Mesendoderm (in vitro differentiated cells): ENCODE measurements around the gene DPEP2NB.
"Not testable (repeated sequence)": the region's sequence is repeated elsewhere in the genome, so short reads cannot be mapped to it uniquely, and the experiment has no call there.

Source experiments
- DNase-seq: peaks from one replicate; pipeline ENCODE4 v3.0.0; 2013
- H2AK5ac ChIP-seq: 2 replicates; pipeline ENCODE4 v1.6.1; 2013; ENCODE audit warnings: low read length, inconsistent platforms
- H2BK120ac ChIP-seq: 2 replicates; pipeline ENCODE4 v1.6.1; 2013; ENCODE audit warnings: low read depth, mild to moderate bottlenecking, low read length, moderate library complexity, mixed read lengths
- H2BK15ac ChIP-seq: replicated peaks from 2 replicates; pipeline ENCODE4 v1.6.1; 2013; ENCODE audit warnings: low read depth, mild to moderate bottlenecking, moderate library complexity
- H2BK5ac ChIP-seq: 2 replicates; pipeline ENCODE4 v1.6.1; 2013; ENCODE audit warnings: low read length, inconsistent platforms
- H3K18ac ChIP-seq: 2 replicates; pipeline ENCODE4 v1.6.1; 2013; ENCODE audit warnings: mild to moderate bottlenecking, low read length, mixed read lengths
- H3K23ac ChIP-seq: one replicate; pipeline ENCODE4 v1.6.1; 2013; ENCODE audit warnings: low read length
- H3K27ac ChIP-seq: 2 replicates; pipeline ENCODE4 v1.5.1; 2013; ENCODE audit warnings: low read depth, mild to moderate bottlenecking, inconsistent platforms, low read length, moderate library complexity
- H3K27me3 ChIP-seq: 2 replicates; pipeline ENCODE4 v1.6.1; 2013; ENCODE audit warnings: low read length, control low read depth, mild to moderate bottlenecking, inconsistent platforms; ENCODE audit not compliant: insufficient read depth, poor library complexity
- H3K36me3 ChIP-seq: 2 replicates; pipeline ENCODE4 v1.6.1; 2013; ENCODE audit warnings: low read length, inconsistent platforms; ENCODE audit not compliant: control insufficient read depth, insufficient read depth
- H3K4ac ChIP-seq: one replicate; pipeline ENCODE4 v1.6.1; 2013; ENCODE audit warnings: low read depth, mild to moderate bottlenecking, low read length, moderate library complexity
- H3K4me1 ChIP-seq: 2 replicates; pipeline ENCODE4 v1.6.1; 2013; ENCODE audit warnings: low read depth, low read length, inconsistent platforms; ENCODE audit not compliant: control insufficient read depth
- H3K4me2 ChIP-seq: 2 replicates; pipeline ENCODE4 v1.6.1; 2013; ENCODE audit warnings: low read length
- H3K4me3 ChIP-seq: 2 replicates; pipeline ENCODE4 v1.5.1; 2013; ENCODE audit warnings: mild to moderate bottlenecking, low read length
- H3K56ac ChIP-seq: one replicate; pipeline ENCODE4 v1.6.1; 2013; ENCODE audit warnings: low read length
- H3K79me1 ChIP-seq: 2 replicates; pipeline ENCODE4 v1.6.1; 2013; ENCODE audit warnings: low read length, inconsistent platforms
- H3K79me2 ChIP-seq: 2 replicates; pipeline ENCODE4 v1.6.1; 2013; ENCODE audit warnings: mild to moderate bottlenecking, low read length; ENCODE audit not compliant: control insufficient read depth, insufficient read depth
- H3K9ac ChIP-seq: 2 replicates; pipeline ENCODE4 v1.6.1; 2013; ENCODE audit warnings: low read length, inconsistent platforms
- H4K5ac ChIP-seq: one replicate; pipeline ENCODE4 v1.6.1; 2013; ENCODE audit warnings: low read length
- H4K8ac ChIP-seq: one replicate; pipeline ENCODE4 v1.6.1; 2013; ENCODE audit warnings: low read depth, mild to moderate bottlenecking, control low read depth, low read length, moderate library complexity
- WGBS: extraction: QIAGEN DNeasy Blood & Tissue Kit; methylation state at CpG from one replicate; pipeline ENCODE4 v1.1.7; 2013; ENCODE audit warnings: low lambda C conversion rate, missing lambda C conversion rate; ENCODE audit not compliant: insufficient coverage; ENCODE audit errors: extremely low coverage; 5-methylcytosine and 5-hydroxymethylcytosine counted together

DPEP2NB gene

GRCh38 chr16:67994040-67994408 lies 21.7 kb downstream of the DPEP2NB start:
- not testable (repeated sequence) for H3K27me3 ChIP-seq, H2AK5ac ChIP-seq, H2BK5ac ChIP-seq, H4K8ac ChIP-seq, H3K4ac ChIP-seq, H3K18ac ChIP-seq, DNase-seq, H3K9ac ChIP-seq, H3K4me1 ChIP-seq, H3K56ac ChIP-seq, H2BK15ac ChIP-seq, H3K79me1 ChIP-seq, H3K36me3 ChIP-seq, H3K4me3 ChIP-seq, H3K27ac ChIP-seq, H4K5ac ChIP-seq, H3K23ac ChIP-seq, H3K79me2 ChIP-seq, H2BK120ac ChIP-seq, H3K4me2 ChIP-seq
- no CpG with 5 or more reads among the region's 6 CpGs for WGBS

- Histone ChIP-seq H3K27ac (no peak overlapping the region), H3K79me2 (no peaks in the 10 kb centered on the region), H3K9ac (no peak overlapping the region), H3K18ac (no peak overlapping the region), H3K36me3 (no peaks in the 10 kb centered on the region), H2BK15ac (no peak overlapping the region), H4K5ac (no peak overlapping the region), H3K27me3 (no peaks in the 10 kb centered on the region), H4K8ac (no peak overlapping the region), H3K79me1 (no peaks in the 10 kb centered on the region), H3K4ac (no peak overlapping the region), H2AK5ac (no peak overlapping the region), H3K56ac (peak overlapping the region; percentile 70), H3K23ac (no peak overlapping the region), H3K4me2 (no peak overlapping the region), H3K4me1 (no peaks in the 10 kb centered on the region), H3K4me3 (no peak overlapping the region), H2BK5ac (no peak overlapping the region), H2BK120ac (no peak overlapping the region)
- peak; percentile 74 for DNase-seq
- no CpG with 5 or more reads among the region's 39 CpGs for WGBS
These were observed 22.3 kb downstream of the DPEP2NB start for GRCh38 chr16:67993207-67994039.

- Histone ChIP-seq H3K23ac (peak overlapping the region; percentile 9), H3K56ac (peak overlapping the region; percentile 70), H3K79me2 (no peaks in the 10 kb centered on the region), H3K4me2 (no peak overlapping the region), H2BK15ac (no peak overlapping the region), H3K4ac (no peak overlapping the region), H4K5ac (no peak overlapping the region), H3K9ac (no peak overlapping the region), H2AK5ac (no peak overlapping the region), H4K8ac (no peak overlapping the region), H3K18ac (no peak overlapping the region), H3K27ac (no peak overlapping the region), H3K4me1 (no peaks in the 10 kb centered on the region), H2BK5ac (no peak overlapping the region), H3K79me1 (no peaks in the 10 kb centered on the region), H3K27me3 (no peaks in the 10 kb centered on the region), H3K36me3 (no peaks in the 10 kb centered on the region), H2BK120ac (no peak overlapping the region), H3K4me3 (no peak overlapping the region)
- DNase-seq = no peak
- WGBS = no CpG with 5 or more reads among the region's 20 CpGs
These were observed 23.0 kb downstream of the DPEP2NB start for GRCh38 chr16:67992661-67993206.

GRCh38 chr16:67990018-67990386 lies 25.7 kb downstream of the DPEP2NB start:
- Histone ChIP-seq H2BK120ac (no peak overlapping the region), H3K18ac (no peak overlapping the region), H3K36me3 (no peaks in the 10 kb centered on the region), H4K5ac (no peak overlapping the region), H3K27ac (no peak overlapping the region), H3K4me1 (no peaks in the 10 kb centered on the region), H3K79me1 (no peaks in the 10 kb centered on the region), H2AK5ac (no peak overlapping the region), H3K4ac (no peak overlapping the region), H2BK15ac (no peak overlapping the region), H3K4me2 (no peak overlapping the region), H3K56ac (no peak overlapping the region), H2BK5ac (no peak overlapping the region), H3K9ac (no peak overlapping the region), H3K4me3 (no peak overlapping the region), H3K79me2 (no peaks in the 10 kb centered on the region), H4K8ac (no peak overlapping the region), H3K23ac (no peak overlapping the region), H3K27me3 (no peaks in the 10 kb centered on the region)
- no CpG with 5 or more reads among the region's 6 CpGs for WGBS
- DNase-seq = no peak

GRCh38 chr16:67989322-67990017 lies 26.2 kb downstream of the DPEP2NB start:
- Histone ChIP-seq H3K27me3 (no peaks in the 10 kb centered on the region), H3K4ac (no peak overlapping the region), H3K56ac (no peak overlapping the region), H3K27ac (no peak overlapping the region), H3K36me3 (no peaks in the 10 kb centered on the region), H2AK5ac (no peak overlapping the region), H3K23ac (no peak overlapping the region), H4K8ac (no peak overlapping the region), H3K18ac (no peak overlapping the region), H3K4me3 (no peak overlapping the region), H3K4me2 (no peak overlapping the region), H2BK15ac (no peak overlapping the region), H3K9ac (no peak overlapping the region), H4K5ac (no peak overlapping the region), H2BK120ac (no peak overlapping the region), H3K4me1 (no peaks in the 10 kb centered on the region), H3K79me2 (no peaks in the 10 kb centered on the region), H3K79me1 (no peaks in the 10 kb centered on the region), H2BK5ac (no peak overlapping the region)
- WGBS = no CpG with 5 or more reads among the region's 8 CpGs
- DNase-seq = no peak
